Muscle layer of colon (tissue), 2 donors: ENCODE measurements around the gene TTF2.

Experiments
- H3K27ac ChIP-seq: one replicate; pipeline ENCODE4 v1.7.0; 2013; ENCODE audit warnings: low read depth, mild to moderate bottlenecking, low read length, moderate library complexity
- H3K27me3 ChIP-seq, 2 donors: one replicate each; pipeline ENCODE4 v1.7.0; 2013; ENCODE audit warnings: low read length in 2 of 2, mild to moderate bottlenecking in 2 of 2; ENCODE audit not compliant: insufficient read depth in 2 of 2, control insufficient read depth in 1 of 2
- H3K36me3 ChIP-seq: one replicate; pipeline ENCODE4 v1.7.0; 2013; ENCODE audit warnings: mild to moderate bottlenecking, low read length; ENCODE audit not compliant: insufficient read depth
- H3K4me1 ChIP-seq: one replicate; pipeline ENCODE4 v1.7.0; 2013; ENCODE audit warnings: mild to moderate bottlenecking, low read length; ENCODE audit not compliant: insufficient read depth
- H3K4me3 ChIP-seq, 2 donors: one replicate each; pipeline ENCODE4 v1.7.0; 2013; ENCODE audit warnings: low read length in 2 of 2, low read depth in 1 of 2, mild to moderate bottlenecking in 1 of 2, moderate library complexity in 1 of 2
- H3K9ac ChIP-seq: one replicate; pipeline ENCODE4 v1.7.0; 2013; ENCODE audit warnings: low read length
- H3K9me3 ChIP-seq: one replicate; pipeline ENCODE4 v1.7.0; 2013; ENCODE audit warnings: mild to moderate bottlenecking, low read length
- donor health status: abdominal sarcoma.
- donor health status: Adenocarcinoma of cecum.

Gene TTF2

GRCh38 chr1:117029685-117030084, 30.4 kb upstream of the TTF2 start:
- H3K4me1 ChIP-seq, result no peaks in the 10 kb centered on the region
- H3K4me3 ChIP-seq, result no peak overlapping the region
- H3K36me3 ChIP-seq, result no peaks in the 10 kb centered on the region
- H3K27me3 ChIP-seq, result no peaks in the 10 kb centered on the region
- H3K27ac ChIP-seq, result no peak overlapping the region
- no peaks in the 10 kb centered on the region for H3K9me3 ChIP-seq
- no peak overlapping the region for H3K9ac ChIP-seq

- H3K27me3 ChIP-seq, result no peaks in the 10 kb centered on the region
- no peak overlapping the region for H3K4me3 ChIP-seq
- no peaks in the 10 kb centered on the region for H3K4me1 ChIP-seq
- no peaks in the 10 kb centered on the region for H3K36me3 ChIP-seq
- no peak overlapping the region for H3K9ac ChIP-seq
- no peak overlapping the region for H3K27ac ChIP-seq
- H3K9me3 ChIP-seq, result no peaks in the 10 kb centered on the region
These were observed 29.8 kb upstream of the TTF2 start for GRCh38 chr1:117030271-117030877.

DNA sequence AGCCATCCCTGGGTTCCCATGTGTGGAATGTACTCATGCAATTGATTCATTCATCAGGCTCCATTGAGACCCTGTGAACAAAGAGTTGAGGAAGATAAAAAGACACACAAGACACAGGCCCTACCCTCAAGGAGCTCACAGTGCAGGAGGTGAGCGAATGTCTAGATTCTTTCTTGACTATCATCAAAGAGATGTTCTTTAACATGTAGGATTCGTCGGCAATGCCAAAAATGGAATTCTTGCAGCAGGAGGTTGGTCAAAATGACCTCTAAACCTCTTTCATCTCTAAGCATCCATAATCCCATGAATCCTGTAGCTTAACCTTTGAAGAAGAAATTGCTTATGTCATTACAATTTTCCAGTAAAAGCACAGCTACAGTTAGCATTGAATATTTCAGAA, 27.9 kb upstream of the TTF2 start:
- H3K27ac ChIP-seq, result no peak overlapping the region
- no peaks in the 10 kb centered on the region for H3K4me1 ChIP-seq
- no peak overlapping the region for H3K4me3 ChIP-seq
- no peaks in the 10 kb centered on the region for H3K9me3 ChIP-seq
- H3K9ac ChIP-seq, result no peak overlapping the region
- H3K27me3 ChIP-seq, result no peaks in the 10 kb centered on the region
- no peaks in the 10 kb centered on the region for H3K36me3 ChIP-seq

DNA sequence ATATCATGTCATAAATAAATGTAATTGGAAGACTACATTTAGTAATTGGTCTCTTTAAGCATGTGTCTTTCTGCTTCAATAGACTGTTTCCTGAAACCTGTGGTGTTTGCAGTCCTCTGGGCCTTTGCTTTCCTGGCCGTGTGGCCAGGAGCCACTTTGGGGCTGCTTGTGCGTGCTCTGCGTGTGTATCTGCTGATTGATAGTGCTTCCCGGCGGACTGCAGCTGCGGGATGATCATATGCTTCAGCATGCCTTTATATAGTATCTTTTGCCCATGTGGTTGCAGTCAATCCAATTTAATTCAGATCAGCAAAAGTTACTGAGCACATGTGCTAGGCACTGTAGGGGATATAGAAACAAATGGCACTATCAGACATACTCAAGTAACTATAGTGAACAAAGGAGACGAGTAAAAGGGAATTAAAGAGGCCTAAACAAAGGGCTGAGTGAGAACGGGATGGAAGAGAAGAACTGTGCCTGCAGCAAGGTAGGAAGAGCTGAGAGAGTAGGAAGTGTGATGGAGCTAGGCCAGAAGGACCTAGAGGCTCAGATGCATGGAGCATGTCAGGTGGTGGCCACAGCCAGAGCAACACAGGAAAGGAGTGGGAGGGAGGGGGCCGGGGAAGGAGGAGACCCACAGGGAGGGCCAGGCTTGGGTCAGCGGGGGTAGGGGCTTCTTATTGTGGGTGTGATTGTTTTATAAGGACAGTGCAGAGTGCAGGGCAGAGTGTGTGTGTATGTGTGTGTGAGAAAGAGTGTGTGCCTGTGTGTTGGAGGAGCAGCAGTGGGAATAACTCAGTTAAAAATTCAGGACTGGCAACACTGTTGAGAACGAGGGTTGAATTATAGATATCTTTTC, 27.2 kb upstream of the TTF2 start:
- Histone ChIP-seq H3K27ac (no peak overlapping the region), H3K9me3 (no peaks in the 10 kb centered on the region), H3K36me3 (no peaks in the 10 kb centered on the region), H3K4me3 (no peak overlapping the region), H3K27me3 (no peaks in the 10 kb centered on the region), H3K9ac (no peak overlapping the region), H3K4me1 (no peaks in the 10 kb centered on the region)

DNA sequence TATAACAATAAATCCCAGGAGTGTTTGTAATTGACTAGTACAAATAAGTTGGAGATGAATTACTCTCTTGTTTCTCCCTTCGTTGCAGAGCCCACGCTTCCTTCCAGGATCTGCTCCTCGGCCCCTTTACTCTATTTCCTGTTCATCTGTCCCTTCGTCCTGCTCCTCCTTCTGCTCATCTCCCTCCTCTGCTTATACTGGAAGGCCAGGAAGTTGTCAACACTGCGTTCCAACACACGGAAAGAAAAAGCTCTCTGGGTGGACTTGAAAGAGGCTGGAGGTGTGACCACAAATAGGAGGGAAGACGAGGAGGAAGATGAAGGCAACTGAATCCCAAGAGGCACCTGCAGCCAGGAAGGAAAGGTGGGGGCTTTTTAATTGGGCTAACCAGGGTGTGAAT, 26.4 kb upstream of the TTF2 start:
- Histone ChIP-seq H3K27ac (no peak overlapping the region), H3K4me3 (no peak overlapping the region), H3K9me3 (no peaks in the 10 kb centered on the region), H3K4me1 (no peaks in the 10 kb centered on the region), H3K9ac (no peak overlapping the region), H3K27me3 (no peaks in the 10 kb centered on the region), H3K36me3 (no peaks in the 10 kb centered on the region)

DNA sequence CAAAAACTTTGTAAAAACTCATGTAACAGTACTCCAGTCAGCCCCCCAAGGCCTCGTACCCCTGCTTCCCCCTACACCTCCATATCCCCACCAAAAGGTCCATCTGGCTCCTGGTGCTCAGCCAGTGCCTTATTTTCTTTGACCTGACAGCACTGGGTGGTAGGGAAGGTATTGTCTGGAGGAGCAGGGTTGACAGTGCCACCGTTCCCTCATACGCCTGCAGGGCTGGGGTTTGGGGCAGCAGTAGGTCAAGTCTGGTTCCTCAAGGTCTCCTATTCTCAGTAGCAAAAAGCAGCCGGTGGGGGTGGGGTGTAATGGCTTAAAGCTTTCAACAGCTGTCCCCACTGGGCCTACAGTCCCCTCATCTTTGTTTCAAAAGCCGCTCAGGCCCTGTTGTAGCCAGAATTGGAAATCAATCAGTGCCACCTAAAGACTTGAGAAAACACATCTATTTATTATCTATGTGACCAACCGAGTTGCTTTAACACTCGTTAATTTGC, 25.3 kb upstream of the TTF2 start:
- Histone ChIP-seq H3K9ac (no peak overlapping the region), H3K4me3 (no peak overlapping the region), H3K27ac (no peak overlapping the region), H3K9me3 (no peaks in the 10 kb centered on the region), H3K27me3 (no peaks in the 10 kb centered on the region), H3K4me1 (no peaks in the 10 kb centered on the region), H3K36me3 (no peaks in the 10 kb centered on the region)

DNA sequence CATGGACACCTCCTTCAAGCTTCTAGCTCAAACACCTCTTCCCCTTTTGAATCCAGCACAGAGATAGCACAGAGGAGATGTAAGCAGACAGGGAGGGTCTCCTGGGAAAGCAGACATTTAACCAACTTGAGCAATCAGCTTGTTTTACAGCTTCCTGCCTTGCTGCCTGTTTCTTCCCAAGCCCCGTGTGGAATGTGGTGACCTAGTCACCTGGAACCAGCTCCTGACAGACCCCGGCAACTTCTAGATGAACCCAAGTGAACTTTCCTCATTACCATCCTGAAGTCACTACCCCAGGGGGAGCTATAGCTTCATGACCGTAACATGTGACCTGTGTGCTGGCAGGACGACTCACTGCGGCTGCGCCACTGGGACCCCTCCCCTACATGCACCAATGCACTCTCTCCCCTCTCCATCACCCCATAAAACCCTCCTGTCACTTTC, 24.1 kb upstream of the TTF2 start:
- H3K9ac ChIP-seq, result no peak overlapping the region
- H3K9me3 ChIP-seq, result no peaks in the 10 kb centered on the region
- H3K27ac ChIP-seq, result no peak overlapping the region
- no peaks in the 10 kb centered on the region for H3K36me3 ChIP-seq
- no peaks in the 10 kb centered on the region for H3K4me1 ChIP-seq
- no peaks in the 10 kb centered on the region for H3K27me3 ChIP-seq
- no peak overlapping the region for H3K4me3 ChIP-seq

DNA sequence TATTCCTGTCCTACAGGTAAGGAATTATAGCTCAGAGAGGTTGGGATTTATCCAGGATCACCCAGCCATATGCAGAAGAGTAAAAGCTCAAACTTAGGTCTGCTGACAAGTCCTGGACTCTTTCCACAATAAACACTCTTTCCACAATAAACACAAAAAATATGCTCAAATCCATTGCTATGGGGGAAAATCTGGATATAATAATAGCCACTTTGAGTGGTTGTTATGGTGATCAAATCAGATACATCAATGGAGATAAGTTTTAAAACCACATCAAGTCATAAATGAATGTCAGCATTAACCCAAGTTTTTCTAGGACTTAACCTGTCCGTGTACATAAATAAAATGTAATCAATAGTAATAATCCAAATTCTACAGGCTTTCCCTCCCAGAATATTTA, 22.3 kb upstream of the TTF2 start:
- Histone ChIP-seq H3K4me1 (no peaks in the 10 kb centered on the region), H3K27me3 (no peaks in the 10 kb centered on the region), H3K36me3 (no peaks in the 10 kb centered on the region), H3K9me3 (no peaks in the 10 kb centered on the region), H3K9ac (no peak overlapping the region), H3K27ac (no peak overlapping the region), H3K4me3 (no peak overlapping the region)

DNA sequence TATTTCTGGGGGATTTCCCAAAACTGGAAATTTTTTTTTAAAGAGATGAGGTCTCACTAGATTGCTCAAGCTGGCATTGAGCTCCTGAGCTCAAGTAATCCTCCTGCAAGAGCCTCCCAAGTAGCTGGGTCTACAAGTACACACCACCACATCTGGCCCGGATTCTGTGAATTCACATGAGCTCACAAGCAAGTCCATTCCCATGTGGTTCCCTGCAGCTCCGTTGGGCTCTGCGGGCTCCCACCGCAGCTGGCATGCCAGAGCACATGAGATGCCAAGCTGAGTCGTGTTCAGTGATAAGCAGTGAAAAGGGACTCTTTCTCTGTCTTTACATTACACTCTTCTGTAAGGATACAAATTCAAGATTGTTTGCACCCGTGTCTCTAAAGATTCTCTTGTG, 21.9 kb upstream of the TTF2 start:
- no peak overlapping the region for H3K4me3 ChIP-seq
- H3K9me3 ChIP-seq, result no peaks in the 10 kb centered on the region
- H3K27me3 ChIP-seq, result no peaks in the 10 kb centered on the region
- no peak overlapping the region for H3K9ac ChIP-seq
- H3K36me3 ChIP-seq, result no peaks in the 10 kb centered on the region
- no peak overlapping the region for H3K27ac ChIP-seq
- H3K4me1 ChIP-seq, result no peaks in the 10 kb centered on the region

- Histone ChIP-seq H3K9me3 (no peaks in the 10 kb centered on the region), H3K27ac (no peak overlapping the region), H3K36me3 (no peaks in the 10 kb centered on the region), H3K27me3 (no peaks in the 10 kb centered on the region), H3K9ac (no peak overlapping the region), H3K4me1 (no peaks in the 10 kb centered on the region), H3K4me3 (no peak overlapping the region)
These were observed 15.9 kb upstream of the TTF2 start for GRCh38 chr1:117044217-117044616.

- H3K27me3 ChIP-seq, result no peaks in the 10 kb centered on the region
- H3K9ac ChIP-seq, result no peak overlapping the region
- no peak overlapping the region for H3K4me3 ChIP-seq
- H3K4me1 ChIP-seq, result no peaks in the 10 kb centered on the region
- H3K27ac ChIP-seq, result no peak overlapping the region
- no peaks in the 10 kb centered on the region for H3K9me3 ChIP-seq
- no peaks in the 10 kb centered on the region for H3K36me3 ChIP-seq
These were observed 14.5 kb upstream of the TTF2 start for GRCh38 chr1:117045644-117046043.

- Histone ChIP-seq H3K4me3 (no peak overlapping the region), H3K27ac (no peak overlapping the region), H3K9ac (no peak overlapping the region), H3K4me1 (peaks cover 8% of the 10 kb centered on the region), H3K27me3 (no peaks in the 10 kb centered on the region), H3K9me3 (no peaks in the 10 kb centered on the region), H3K36me3 (no peaks in the 10 kb centered on the region)
These were observed 13.3 kb upstream of the TTF2 start for GRCh38 chr1:117046781-117047180.
